ENCODE measurements around the gene NDST3. TPM values are rescaled to one million over a fixed set of nuclear protein-coding genes. Genes with fewer than 3 reads are reported as not detected.

The NDST3 gene
- polyA plus RNA-seq, 2 of the 4 experiments (the other 2 are of a cell fraction) = not detected

DNA sequence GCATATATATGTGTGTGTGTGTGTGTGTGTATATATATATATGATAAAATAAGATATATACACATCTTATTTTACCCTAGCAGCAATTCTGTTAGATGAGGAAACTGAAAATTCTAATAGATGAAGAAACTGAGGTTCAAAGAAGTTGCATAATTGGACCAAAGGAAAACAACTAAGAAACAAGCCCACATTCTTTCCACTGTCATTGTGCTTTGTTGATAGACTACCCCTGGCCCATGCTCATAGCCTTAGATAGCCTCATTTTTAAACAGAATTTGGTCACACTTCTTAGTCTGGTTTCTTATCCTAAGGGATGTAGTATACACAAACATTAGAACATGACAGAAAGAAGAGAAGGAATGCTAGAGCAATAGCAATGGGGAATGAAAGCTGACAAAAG is 138.8 kb downstream of the NDST3 start:
- ATAC-seq = no peak
- H3K4me1 ChIP-seq = no peaks in the 10 kb centered on the region
- ChIA-PET CTCF (no interaction called here), POLR2A (no interaction called here)
- no peak for DNase-seq (ENCODE audit: low read depth in 1 of 2, low spot score in 1 of 2)
- no peak overlapping the region for H3K4me2 ChIP-seq
- TF ChIP-seq RARB (CRISPR knock-in tag; IDR thresholded peaks at IDR 0.05) (no peak), SMC3 (IDR thresholded peaks at IDR 0.05) (no peak), HEYL (CRISPR knock-in tag; IDR thresholded peaks at IDR 0.05) (no peak), E2F6 (IDR thresholded peaks at IDR 0.05; ENCODE audit: borderline replicate concordance, low read depth) (no peak), POLR2AphosphoS2 (conservative IDR thresholded peaks at IDR 0.05; ENCODE audit: low read length) (no peak), ESRRA (IDR thresholded peaks at IDR 0.05; ENCODE audit: borderline replicate concordance, low read length) (no peak), ZC3H11A (IDR thresholded peaks at IDR 0.05) (no peak), MAZ (IDR thresholded peaks at IDR 0.05; ENCODE audit: borderline replicate concordance, low read depth, low read length) (no peak), RFX5 (IDR thresholded peaks at IDR 0.05) (no peak), FOSB (CRISPR knock-in tag; IDR thresholded peaks at IDR 0.05) (no peak), BHLHE40 (IDR thresholded peaks at IDR 0.05; ENCODE audit: low read depth, low read length) (no peak), PBX3 (IDR thresholded peaks at IDR 0.05) (no peak), RAD21 (conservative IDR thresholded peaks at IDR 0.05 in 1 of 2, IDR thresholded peaks at IDR 0.05 in 1 of 2) (no peak), ELK1 (IDR thresholded peaks at IDR 0.05; ENCODE audit: low read depth, low read length) (no peak), EP300 (IDR thresholded peaks at IDR 0.05) (no peak)
- TF ChIP-seq, protein P1, sequence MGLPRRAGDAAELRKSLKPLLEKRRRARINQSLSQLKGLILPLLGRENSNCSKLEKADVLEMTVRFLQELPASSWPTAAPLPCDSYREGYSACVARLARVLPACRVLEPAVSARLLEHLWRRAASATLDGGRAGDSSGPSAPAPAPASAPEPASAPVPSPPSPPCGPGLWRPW (IDR thresholded peaks at IDR 0.05) = no peak
- TF ChIP-seq, protein P2, sequence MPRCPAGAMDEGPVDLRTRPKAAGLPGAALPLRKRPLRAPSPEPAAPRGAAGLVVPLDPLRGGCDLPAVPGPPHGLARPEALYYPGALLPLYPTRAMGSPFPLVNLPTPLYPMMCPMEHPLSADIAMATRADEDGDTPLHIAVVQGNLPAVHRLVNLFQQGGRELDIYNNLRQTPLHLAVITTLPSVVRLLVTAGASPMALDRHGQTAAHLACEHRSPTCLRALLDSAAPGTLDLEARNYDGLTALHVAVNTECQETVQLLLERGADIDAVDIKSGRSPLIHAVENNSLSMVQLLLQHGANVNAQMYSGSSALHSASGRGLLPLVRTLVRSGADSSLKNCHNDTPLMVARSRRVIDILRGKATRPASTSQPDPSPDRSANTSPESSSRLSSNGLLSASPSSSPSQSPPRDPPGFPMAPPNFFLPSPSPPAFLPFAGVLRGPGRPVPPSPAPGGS (IDR thresholded peaks at IDR 0.05) = no peak
- TF ChIP-seq, protein P3, sequence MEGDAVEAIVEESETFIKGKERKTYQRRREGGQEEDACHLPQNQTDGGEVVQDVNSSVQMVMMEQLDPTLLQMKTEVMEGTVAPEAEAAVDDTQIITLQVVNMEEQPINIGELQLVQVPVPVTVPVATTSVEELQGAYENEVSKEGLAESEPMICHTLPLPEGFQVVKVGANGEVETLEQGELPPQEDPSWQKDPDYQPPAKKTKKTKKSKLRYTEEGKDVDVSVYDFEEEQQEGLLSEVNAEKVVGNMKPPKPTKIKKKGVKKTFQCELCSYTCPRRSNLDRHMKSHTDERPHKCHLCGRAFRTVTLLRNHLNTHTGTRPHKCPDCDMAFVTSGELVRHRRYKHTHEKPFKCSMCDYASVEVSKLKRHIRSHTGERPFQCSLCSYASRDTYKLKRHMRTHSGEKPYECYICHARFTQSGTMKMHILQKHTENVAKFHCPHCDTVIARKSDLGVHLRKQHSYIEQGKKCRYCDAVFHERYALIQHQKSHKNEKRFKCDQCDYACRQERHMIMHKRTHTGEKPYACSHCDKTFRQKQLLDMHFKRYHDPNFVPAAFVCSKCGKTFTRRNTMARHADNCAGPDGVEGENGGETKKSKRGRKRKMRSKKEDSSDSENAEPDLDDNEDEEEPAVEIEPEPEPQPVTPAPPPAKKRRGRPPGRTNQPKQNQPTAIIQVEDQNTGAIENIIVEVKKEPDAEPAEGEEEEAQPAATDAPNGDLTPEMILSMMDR (IDR thresholded peaks at IDR 0.05) = no peak
- H3K27ac ChIP-seq = no peak overlapping the region
- no peaks in the 10 kb centered on the region for H3K9me3 ChIP-seq
- no peak overlapping the region for H3K4me3 ChIP-seq
- no peak for FAIRE-seq

DNA sequence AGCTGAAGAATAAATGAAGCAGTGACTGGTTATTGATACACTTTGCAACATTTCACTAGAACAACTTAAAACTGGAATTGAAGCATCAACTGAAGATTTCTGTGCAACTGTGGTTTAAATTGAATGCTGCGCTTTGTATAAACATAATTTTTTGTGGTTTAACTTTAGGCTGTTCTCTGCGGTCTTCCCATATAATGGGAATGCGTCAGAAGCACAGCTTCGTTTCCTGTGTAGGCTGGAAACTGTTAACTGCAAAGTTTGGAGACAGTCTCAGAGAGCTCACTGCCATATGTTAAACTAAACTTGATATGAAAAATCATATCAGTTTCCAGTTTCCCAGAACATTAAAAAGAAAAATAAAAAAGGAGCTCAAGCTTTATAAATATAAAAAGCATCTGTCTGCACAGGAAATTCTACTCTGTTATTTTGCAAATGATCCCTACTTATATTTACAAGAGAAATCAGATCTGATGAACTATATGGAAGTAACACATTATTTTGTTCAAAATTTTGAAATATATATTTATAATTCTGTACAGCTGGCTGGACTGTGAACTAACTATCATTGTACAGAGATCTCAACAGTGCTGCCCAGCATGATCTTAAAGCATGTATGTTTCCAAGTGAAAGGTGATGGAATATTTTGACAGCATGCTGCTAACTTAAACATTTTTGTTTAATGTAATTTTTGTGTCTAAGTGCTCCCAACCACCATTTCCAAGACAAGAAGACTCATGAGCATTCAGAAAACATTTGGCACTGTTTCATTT is 139.9 kb downstream of the NDST3 start:
- DNase-seq (ENCODE audit: low read depth in 1 of 2, low spot score in 1 of 2) (no peak), FAIRE-seq (no peak), ATAC-seq (no peak)
- POLR2A ChIA-PET = no interaction called here
- Histone ChIP-seq H3K27ac (no peak overlapping the region), H3K9me3 (no peaks in the 10 kb centered on the region), H3K4me3 (no peak overlapping the region), H3K4me1 (no peaks in the 10 kb centered on the region), H3K4me2 (no peak overlapping the region)
- CTCF ChIA-PET = no interaction called here
- WGBS (ENCODE audit: missing lambda C conversion rate) = 7% methylated on average over 4 of the region's 4 CpGs
- TF ChIP-seq, protein P2 (IDR thresholded peaks at IDR 0.05) = no peak
- no peak for TF ChIP-seq MYC (IDR thresholded peaks at IDR 0.05; ENCODE audit: borderline replicate concordance, low read length)
- TF ChIP-seq GATA3 (IDR thresholded peaks at IDR 0.05; ENCODE audit: borderline replicate concordance) = no peak
- TF ChIP-seq KDM1A (IDR thresholded peaks at IDR 0.05; ENCODE audit: low read depth) = no peak
- no peak for TF ChIP-seq HEYL (CRISPR knock-in tag; IDR thresholded peaks at IDR 0.05)
- no peak for TF ChIP-seq ZC3H11A (IDR thresholded peaks at IDR 0.05)
- TF ChIP-seq FOXS1 (CRISPR knock-in tag; IDR thresholded peaks at IDR 0.05) = no peak
- no peak for TF ChIP-seq JUN (IDR thresholded peaks at IDR 0.05)
- no peak for TF ChIP-seq EHMT2 (IDR thresholded peaks at IDR 0.05; ENCODE audit: low read depth)
- TF ChIP-seq HOXA7 (CRISPR knock-in tag; IDR thresholded peaks at IDR 0.05) = no peak
- TF ChIP-seq FOSB (CRISPR knock-in tag; IDR thresholded peaks at IDR 0.05) = no peak
- no peak for TF ChIP-seq E2F6 (IDR thresholded peaks at IDR 0.05; ENCODE audit: borderline replicate concordance, low read depth)
- no peak for TF ChIP-seq HMGXB4 (CRISPR knock-in tag; IDR thresholded peaks at IDR 0.05; ENCODE audit: borderline replicate concordance)

Data from A549 (cell line).